Measurements from ENCODE around the gene CCDC142.

- TF ChIP-seq CTCF (IDR thresholded peaks at IDR 0.05) (no peak), POLR2AphosphoS5 (IDR thresholded peaks at IDR 0.05) (no peak)
Measured at GRCh38 chr2:74531666-74532065, 48.9 kb upstream of the CCDC142 start.
